ENCODE results near the gene RAP2A. TPM values are rescaled to one million over a fixed set of nuclear protein-coding genes. Genes with fewer than 3 reads are reported as not detected.

Gene RAP2A
- total and polyA plus RNA-seq, 2 experiments from 2014 or later: 12.1 to 41.9 TPM

DNA sequence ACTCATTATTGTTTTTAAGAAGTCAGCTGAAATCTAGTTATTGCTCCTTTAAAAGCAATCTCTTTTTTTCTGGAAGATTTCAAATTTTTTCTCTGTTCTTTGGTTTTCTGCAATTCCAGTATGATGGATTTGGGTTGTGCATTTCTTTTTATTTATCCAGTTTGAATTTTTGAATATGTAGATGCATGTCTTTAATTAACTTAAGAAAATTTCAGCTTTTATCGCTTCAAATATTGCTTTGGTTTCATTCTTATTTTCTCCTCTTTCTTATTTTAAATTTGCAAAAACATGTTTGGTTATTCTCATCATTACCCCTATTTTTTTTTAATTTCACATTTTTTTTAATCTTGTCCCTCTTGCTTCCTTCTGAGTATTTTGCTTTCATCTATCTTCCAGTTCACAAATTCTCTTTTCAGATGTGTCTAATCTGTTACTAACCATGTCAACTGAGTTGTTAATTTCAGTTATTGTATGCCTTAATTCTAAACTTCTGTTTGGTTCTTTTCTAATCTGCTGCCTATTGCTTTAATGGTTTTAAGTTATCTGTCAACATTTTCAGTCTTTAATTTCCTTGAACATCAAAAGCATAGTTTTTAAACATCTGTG, 56.8 kb downstream of the RAP2A start:
- H3K27me3 ChIP-seq: no peaks in the 10 kb centered on the region
- no peak for DNase-seq (ENCODE audit: low spot score)
- no peaks in the 10 kb centered on the region for H3K9me3 ChIP-seq (ENCODE audit: low read depth)
- no peaks in the 10 kb centered on the region for H4K20me1 ChIP-seq (ENCODE audit: insufficient read depth, poor library complexity, severe bottlenecking)
- no peak overlapping the region for H3K4me3 ChIP-seq
- H3K36me3 ChIP-seq (replicated peaks; ENCODE audit: insufficient read depth, low read depth): no peaks in the 10 kb centered on the region
- no peak overlapping the region for H3K27ac ChIP-seq
- H3K9me2 ChIP-seq (replicated peaks; ENCODE audit: insufficient read depth): no peaks in the 10 kb centered on the region
- no peak overlapping the region for H3K4me2 ChIP-seq
- 100% methylated on average over 1 of the region's 1 CpG for WGBS (ENCODE audit: low lambda C conversion rate, missing lambda C conversion rate)
- H3K79me2 ChIP-seq: no peaks in the 10 kb centered on the region
- H3K4me1 ChIP-seq (ENCODE audit: insufficient read depth): no peaks in the 10 kb centered on the region
- no peak for TF ChIP-seq EZH2 (IDR thresholded peaks at IDR 0.05; ENCODE audit: borderline replicate concordance)
- TF ChIP-seq EZH2phosphoT487 (IDR thresholded peaks at IDR 0.05; ENCODE audit: low read depth, severe bottlenecking, unreplicated experiment): no peak
- TF ChIP-seq, protein P1, sequence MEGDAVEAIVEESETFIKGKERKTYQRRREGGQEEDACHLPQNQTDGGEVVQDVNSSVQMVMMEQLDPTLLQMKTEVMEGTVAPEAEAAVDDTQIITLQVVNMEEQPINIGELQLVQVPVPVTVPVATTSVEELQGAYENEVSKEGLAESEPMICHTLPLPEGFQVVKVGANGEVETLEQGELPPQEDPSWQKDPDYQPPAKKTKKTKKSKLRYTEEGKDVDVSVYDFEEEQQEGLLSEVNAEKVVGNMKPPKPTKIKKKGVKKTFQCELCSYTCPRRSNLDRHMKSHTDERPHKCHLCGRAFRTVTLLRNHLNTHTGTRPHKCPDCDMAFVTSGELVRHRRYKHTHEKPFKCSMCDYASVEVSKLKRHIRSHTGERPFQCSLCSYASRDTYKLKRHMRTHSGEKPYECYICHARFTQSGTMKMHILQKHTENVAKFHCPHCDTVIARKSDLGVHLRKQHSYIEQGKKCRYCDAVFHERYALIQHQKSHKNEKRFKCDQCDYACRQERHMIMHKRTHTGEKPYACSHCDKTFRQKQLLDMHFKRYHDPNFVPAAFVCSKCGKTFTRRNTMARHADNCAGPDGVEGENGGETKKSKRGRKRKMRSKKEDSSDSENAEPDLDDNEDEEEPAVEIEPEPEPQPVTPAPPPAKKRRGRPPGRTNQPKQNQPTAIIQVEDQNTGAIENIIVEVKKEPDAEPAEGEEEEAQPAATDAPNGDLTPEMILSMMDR (IDR thresholded peaks at IDR 0.05; ENCODE audit: poor library complexity): no peak
- H2AFZ ChIP-seq: no peak overlapping the region

DNA sequence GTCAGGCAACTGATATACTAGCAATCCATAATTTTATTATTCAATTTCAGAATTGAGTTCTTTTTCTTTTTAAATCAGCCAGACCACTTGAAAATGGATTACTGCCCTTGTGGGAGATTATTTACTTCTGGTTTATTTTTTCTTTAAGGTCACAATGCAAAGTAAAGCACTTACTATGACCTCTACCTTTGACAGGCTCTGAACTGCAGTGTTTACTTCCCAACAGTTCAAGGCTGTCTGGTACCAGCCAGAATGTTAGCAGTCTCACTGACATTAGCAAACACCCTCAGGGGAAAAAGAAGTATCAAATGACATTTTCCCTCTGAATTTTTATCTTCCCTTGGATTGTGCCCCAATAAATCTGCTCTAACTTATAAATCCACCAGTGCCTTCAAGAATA, 57.5 kb downstream of the RAP2A start:
- H3K4me2 ChIP-seq: no peak overlapping the region
- H3K79me2 ChIP-seq: no peaks in the 10 kb centered on the region
- no peaks in the 10 kb centered on the region for H3K9me3 ChIP-seq (ENCODE audit: low read depth)
- H3K27me3 ChIP-seq: no peaks in the 10 kb centered on the region
- H3K36me3 ChIP-seq (replicated peaks; ENCODE audit: insufficient read depth, low read depth): no peaks in the 10 kb centered on the region
- no peak for DNase-seq (ENCODE audit: low spot score)
- H4K20me1 ChIP-seq (ENCODE audit: insufficient read depth, poor library complexity, severe bottlenecking): no peaks in the 10 kb centered on the region
- no peak for TF ChIP-seq EZH2phosphoT487 (IDR thresholded peaks at IDR 0.05; ENCODE audit: low read depth, severe bottlenecking, unreplicated experiment)
- no peak for TF ChIP-seq EZH2 (IDR thresholded peaks at IDR 0.05; ENCODE audit: borderline replicate concordance)
- TF ChIP-seq, protein P1 (IDR thresholded peaks at IDR 0.05; ENCODE audit: poor library complexity): no peak
- H3K9me2 ChIP-seq (replicated peaks; ENCODE audit: insufficient read depth): no peaks in the 10 kb centered on the region
- H3K4me1 ChIP-seq (ENCODE audit: insufficient read depth): no peaks in the 10 kb centered on the region
- H3K27ac ChIP-seq: no peak overlapping the region
- no peak overlapping the region for H2AFZ ChIP-seq
- H3K4me3 ChIP-seq: no peak overlapping the region

DNA sequence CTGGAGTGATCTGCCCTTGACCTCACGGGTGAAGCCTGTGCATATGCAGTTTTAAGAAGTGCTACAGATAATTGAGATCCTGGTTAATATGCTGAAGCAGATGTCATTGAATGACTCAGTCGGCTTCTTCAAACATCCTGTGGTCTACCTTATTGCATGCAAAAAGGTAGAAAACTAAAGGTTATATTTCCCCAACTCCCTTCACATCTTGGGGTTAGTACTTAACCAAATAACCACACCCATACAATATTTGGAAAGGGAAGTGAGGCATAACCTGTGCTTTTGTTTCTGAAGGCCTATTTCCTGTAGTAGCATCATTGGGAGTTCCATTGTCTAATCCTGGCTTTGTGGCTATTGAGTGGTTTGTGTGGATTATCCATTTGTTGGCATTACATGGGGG, 58.3 kb downstream of the RAP2A start:
- TF ChIP-seq EZH2phosphoT487 (IDR thresholded peaks at IDR 0.05; ENCODE audit: low read depth, severe bottlenecking, unreplicated experiment): no peak
- TF ChIP-seq EZH2 (IDR thresholded peaks at IDR 0.05; ENCODE audit: borderline replicate concordance): no peak
- TF ChIP-seq, protein P1 (IDR thresholded peaks at IDR 0.05; ENCODE audit: poor library complexity): no peak
- no peaks in the 10 kb centered on the region for H3K79me2 ChIP-seq
- H4K20me1 ChIP-seq (ENCODE audit: insufficient read depth, poor library complexity, severe bottlenecking): no peaks in the 10 kb centered on the region
- H2AFZ ChIP-seq: no peak overlapping the region
- H3K27me3 ChIP-seq: no peaks in the 10 kb centered on the region
- no peaks in the 10 kb centered on the region for H3K36me3 ChIP-seq (replicated peaks; ENCODE audit: insufficient read depth, low read depth)
- peaks cover 6% of the 10 kb centered on the region for H3K4me1 ChIP-seq (ENCODE audit: insufficient read depth)
- DNase-seq (ENCODE audit: low spot score): no peak
- no peak overlapping the region for H3K4me2 ChIP-seq
- WGBS (ENCODE audit: low lambda C conversion rate, missing lambda C conversion rate): 89% methylated on average over 2 of the region's 2 CpGs
- H3K4me3 ChIP-seq: no peak overlapping the region
- no peaks in the 10 kb centered on the region for H3K9me3 ChIP-seq (ENCODE audit: low read depth)
- H3K9me2 ChIP-seq (replicated peaks; ENCODE audit: insufficient read depth): no peaks in the 10 kb centered on the region
- no peak overlapping the region for H3K27ac ChIP-seq

Data from hepatocyte (in vitro differentiated cells).